ENCODE data around the gene SLC9A5.

The SLC9A5 gene

GRCh38 chr16:67242138-67242730 is 6.5 kb upstream of the SLC9A5 start:
- H3K9me2 ChIP-seq (ENCODE audit: low read depth, low read length): no peaks in the 10 kb centered on the region
- no peaks in the 10 kb centered on the region for H3K27me3 ChIP-seq (ENCODE audit: insufficient read depth, low read length)
- H3K36me3 ChIP-seq (ENCODE audit: insufficient read depth, low read length): no peaks in the 10 kb centered on the region
- no peak overlapping the region for H3K9ac ChIP-seq (ENCODE audit: low read length)
- no peaks in the 10 kb centered on the region for H3K9me3 ChIP-seq (ENCODE audit: low read length)
- TF ChIP-seq CTCF (IDR thresholded peaks at IDR 0.05; ENCODE audit: low read length): no peak
- no peak for TF ChIP-seq EZH2 (IDR thresholded peaks at IDR 0.05; ENCODE audit: borderline replicate concordance, low read length)
- H3K79me2 ChIP-seq (ENCODE audit: insufficient read depth, low read length): no peaks in the 10 kb centered on the region
- no peak overlapping the region for H2AFZ ChIP-seq (ENCODE audit: low read length)
- no peak overlapping the region for H3K4me3 ChIP-seq (ENCODE audit: low read depth, low read length, poor library complexity, severe bottlenecking)
- H3K27ac ChIP-seq (ENCODE audit: low read depth, low read length, poor library complexity, severe bottlenecking): no peak overlapping the region
- H3F3A ChIP-seq (ENCODE audit: insufficient read depth, low read length): no peaks in the 10 kb centered on the region
- H4K20me1 ChIP-seq (ENCODE audit: insufficient read depth, low read length): no peaks in the 10 kb centered on the region
- no peak overlapping the region for H3K4me2 ChIP-seq (ENCODE audit: low read length)
- H3K4me1 ChIP-seq (ENCODE audit: insufficient read depth, low read length, severe bottlenecking): peaks cover 23% of the 10 kb centered on the region

GRCh38 chr16:67243481-67243880 is 5.3 kb upstream of the SLC9A5 start:
- Histone ChIP-seq H3K4me3 (ENCODE audit: low read depth, low read length, poor library complexity, severe bottlenecking) (no peak overlapping the region), H3F3A (ENCODE audit: insufficient read depth, low read length) (no peaks in the 10 kb centered on the region)

GRCh38 chr16:67244387-67245185 is 4.2 kb upstream of the SLC9A5 start:
- Histone ChIP-seq H3K27ac (ENCODE audit: low read depth, low read length, poor library complexity, severe bottlenecking) (no peak overlapping the region), H3K9me3 (ENCODE audit: low read length) (no peaks in the 10 kb centered on the region), H3K79me2 (ENCODE audit: insufficient read depth, low read length) (no peaks in the 10 kb centered on the region), H3K9ac (ENCODE audit: low read length) (no peak overlapping the region), H3K27me3 (ENCODE audit: insufficient read depth, low read length) (no peaks in the 10 kb centered on the region), H3F3A (ENCODE audit: insufficient read depth, low read length) (no peaks in the 10 kb centered on the region), H3K4me2 (ENCODE audit: low read length) (no peak overlapping the region; the same call in 1 of the 2 replicates), H3K4me3 (ENCODE audit: low read depth, low read length, poor library complexity, severe bottlenecking) (no peak overlapping the region), H4K20me1 (ENCODE audit: insufficient read depth, low read length) (no peaks in the 10 kb centered on the region), H3K4me1 (ENCODE audit: insufficient read depth, low read length, severe bottlenecking) (peaks cover 36% of the 10 kb centered on the region), H3K36me3 (ENCODE audit: insufficient read depth, low read length) (no peaks in the 10 kb centered on the region), H2AFZ (ENCODE audit: low read length) (no peak overlapping the region), H3K9me2 (ENCODE audit: low read depth, low read length) (no peaks in the 10 kb centered on the region)
- TF ChIP-seq EZH2 (IDR thresholded peaks at IDR 0.05; ENCODE audit: borderline replicate concordance, low read length): no peak
- no peak for TF ChIP-seq CTCF (IDR thresholded peaks at IDR 0.05; ENCODE audit: low read length)

More at GRCh38 chr16:67243481-67243880, 5.3 kb upstream of the SLC9A5 start:
- H2AFZ ChIP-seq (ENCODE audit: low read length): no peak overlapping the region
- no peaks in the 10 kb centered on the region for H3K79me2 ChIP-seq (ENCODE audit: insufficient read depth, low read length)
- no peaks in the 10 kb centered on the region for H3K9me3 ChIP-seq (ENCODE audit: low read length)
- no peak overlapping the region for H3K4me2 ChIP-seq (ENCODE audit: low read length)
- no peaks in the 10 kb centered on the region for H3K36me3 ChIP-seq (ENCODE audit: insufficient read depth, low read length)
- no peak overlapping the region for H3K27ac ChIP-seq (ENCODE audit: low read depth, low read length, poor library complexity, severe bottlenecking)
- H3K9me2 ChIP-seq (ENCODE audit: low read depth, low read length): no peaks in the 10 kb centered on the region
- H3K4me1 ChIP-seq (ENCODE audit: insufficient read depth, low read length, severe bottlenecking): peaks cover 33% of the 10 kb centered on the region
- H3K27me3 ChIP-seq (ENCODE audit: insufficient read depth, low read length): no peaks in the 10 kb centered on the region
- no peaks in the 10 kb centered on the region for H4K20me1 ChIP-seq (ENCODE audit: insufficient read depth, low read length)
- TF ChIP-seq CTCF (IDR thresholded peaks at IDR 0.05; ENCODE audit: low read length) (no peak), EZH2 (IDR thresholded peaks at IDR 0.05; ENCODE audit: borderline replicate concordance, low read length) (no peak)
- H3K9ac ChIP-seq (ENCODE audit: low read length): no peak overlapping the region
